ENCODE results near the gene DERL3.

The DERL3 gene

DNA sequence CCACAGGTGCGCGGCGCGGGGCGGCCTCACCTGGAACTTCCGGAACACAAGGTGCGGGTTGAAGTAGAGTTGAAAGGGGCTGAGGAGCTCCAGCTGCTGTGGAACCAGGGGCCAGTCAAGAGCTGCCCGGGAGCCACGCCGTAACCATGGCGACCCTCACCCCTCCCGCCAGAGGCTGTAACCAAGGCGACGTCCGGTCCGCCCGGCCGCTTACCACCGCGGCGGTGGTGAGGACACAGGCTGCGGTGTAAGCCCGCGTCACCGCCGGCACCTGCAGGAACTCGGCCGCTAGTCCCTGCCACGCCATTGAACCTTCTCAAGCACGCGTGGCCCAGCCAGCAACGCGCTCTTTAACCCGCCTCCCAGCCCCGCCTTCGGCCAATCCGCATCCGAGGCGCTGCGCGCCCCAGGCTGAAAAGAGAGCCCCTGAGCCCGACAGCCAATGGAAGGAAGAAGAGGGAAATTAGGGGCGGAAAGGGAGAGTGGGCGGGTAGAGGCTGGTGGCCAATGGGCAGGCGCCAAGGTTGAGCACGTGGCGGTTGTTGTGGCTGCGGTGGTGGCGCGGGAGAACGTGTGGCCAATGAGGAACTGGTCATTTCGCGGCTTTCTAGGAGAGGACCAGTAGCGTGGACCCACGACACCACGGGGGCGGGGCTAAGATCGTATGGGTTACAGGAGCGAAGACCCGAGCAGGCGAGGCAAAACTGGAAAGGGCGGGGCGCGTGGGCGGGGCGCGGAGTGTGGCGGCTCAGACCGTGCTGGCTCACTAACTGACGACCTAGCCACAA, at the start of gene DERL3:
Gene DERL3, minus strand, starts transcription at position 326 of the 788 bp plus-strand sequence. Its CDS starts 19 bp downstream, at position 307.
- TF ChIP-seq, protein P1, sequence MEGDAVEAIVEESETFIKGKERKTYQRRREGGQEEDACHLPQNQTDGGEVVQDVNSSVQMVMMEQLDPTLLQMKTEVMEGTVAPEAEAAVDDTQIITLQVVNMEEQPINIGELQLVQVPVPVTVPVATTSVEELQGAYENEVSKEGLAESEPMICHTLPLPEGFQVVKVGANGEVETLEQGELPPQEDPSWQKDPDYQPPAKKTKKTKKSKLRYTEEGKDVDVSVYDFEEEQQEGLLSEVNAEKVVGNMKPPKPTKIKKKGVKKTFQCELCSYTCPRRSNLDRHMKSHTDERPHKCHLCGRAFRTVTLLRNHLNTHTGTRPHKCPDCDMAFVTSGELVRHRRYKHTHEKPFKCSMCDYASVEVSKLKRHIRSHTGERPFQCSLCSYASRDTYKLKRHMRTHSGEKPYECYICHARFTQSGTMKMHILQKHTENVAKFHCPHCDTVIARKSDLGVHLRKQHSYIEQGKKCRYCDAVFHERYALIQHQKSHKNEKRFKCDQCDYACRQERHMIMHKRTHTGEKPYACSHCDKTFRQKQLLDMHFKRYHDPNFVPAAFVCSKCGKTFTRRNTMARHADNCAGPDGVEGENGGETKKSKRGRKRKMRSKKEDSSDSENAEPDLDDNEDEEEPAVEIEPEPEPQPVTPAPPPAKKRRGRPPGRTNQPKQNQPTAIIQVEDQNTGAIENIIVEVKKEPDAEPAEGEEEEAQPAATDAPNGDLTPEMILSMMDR (IDR thresholded peaks at IDR 0.05; ENCODE audit: low read depth, low read length), result no peak
- peak within 1 kb of the TSS; percentile 39 for H3K4me3 ChIP-seq (ENCODE audit: low read depth, low read length)

DNA sequence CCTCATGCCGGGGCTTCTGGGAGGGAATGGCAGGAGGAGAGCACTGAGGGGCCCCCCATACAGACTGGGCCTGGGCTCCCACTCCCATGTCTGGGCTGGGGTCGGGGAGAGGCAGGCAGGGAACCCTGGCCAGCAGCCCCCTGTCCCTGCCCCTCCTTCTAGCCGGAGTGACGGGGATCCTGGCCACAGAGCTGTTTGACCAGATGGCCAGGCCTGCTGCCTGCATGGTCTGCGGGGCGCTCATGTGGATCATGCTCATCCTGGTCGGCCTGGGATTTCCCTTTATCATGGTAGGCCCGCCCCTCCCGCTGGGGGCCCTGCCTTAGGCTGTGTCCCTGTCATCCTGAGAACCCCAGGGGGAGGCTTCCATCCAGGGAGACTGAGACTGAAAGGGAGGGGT, 45.3 kb upstream of the DERL3 start:
- TF ChIP-seq, protein P1 (IDR thresholded peaks at IDR 0.05; ENCODE audit: low read depth, low read length), result no peak
- H3K4me3 ChIP-seq (ENCODE audit: low read depth, low read length), result no peak overlapping the region

DNA sequence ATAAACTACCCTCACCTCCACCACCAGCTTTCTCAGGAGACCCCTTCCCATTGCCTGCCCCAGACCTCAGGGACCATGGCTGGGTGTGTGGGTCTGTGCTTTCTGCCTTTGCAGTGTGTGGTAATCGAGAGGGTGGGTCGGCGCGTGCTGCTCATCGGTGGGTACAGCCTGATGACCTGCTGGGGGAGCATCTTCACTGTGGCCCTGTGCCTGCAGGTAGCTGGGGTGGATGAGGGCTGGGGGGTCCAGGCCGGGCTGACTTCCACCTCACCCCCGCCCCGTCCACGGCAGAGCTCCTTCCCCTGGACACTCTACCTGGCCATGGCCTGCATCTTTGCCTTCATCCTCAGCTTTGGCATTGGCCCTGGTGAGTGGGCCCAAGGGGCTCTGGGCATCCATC, 44.9 kb upstream of the DERL3 start:
- TF ChIP-seq, protein P1 (IDR thresholded peaks at IDR 0.05; ENCODE audit: low read depth, low read length), result no peak
- no peak overlapping the region for H3K4me3 ChIP-seq (ENCODE audit: low read depth, low read length)

DNA sequence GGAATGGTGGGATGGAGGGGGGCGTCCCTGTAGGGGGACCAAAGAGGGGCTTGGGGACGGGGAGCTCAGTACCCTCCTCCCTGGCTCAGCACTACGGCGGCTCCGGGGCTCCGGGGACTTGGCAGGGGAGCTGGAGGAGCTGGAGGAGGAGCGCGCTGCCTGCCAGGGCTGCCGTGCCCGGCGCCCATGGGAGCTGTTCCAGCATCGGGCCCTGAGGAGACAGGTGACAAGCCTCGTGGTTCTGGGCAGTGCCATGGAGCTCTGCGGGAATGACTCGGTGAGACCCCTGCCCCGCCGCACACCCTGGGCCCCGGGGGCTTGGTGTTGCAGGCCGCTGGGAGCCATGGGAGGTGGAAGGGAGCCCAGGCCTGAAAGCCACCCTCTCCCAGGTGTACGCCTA, 43.6 kb upstream of the DERL3 start:
- TF ChIP-seq, protein P1 (IDR thresholded peaks at IDR 0.05; ENCODE audit: low read depth, low read length), result no peak
- no peak overlapping the region for H3K4me3 ChIP-seq (ENCODE audit: low read depth, low read length)

DNA sequence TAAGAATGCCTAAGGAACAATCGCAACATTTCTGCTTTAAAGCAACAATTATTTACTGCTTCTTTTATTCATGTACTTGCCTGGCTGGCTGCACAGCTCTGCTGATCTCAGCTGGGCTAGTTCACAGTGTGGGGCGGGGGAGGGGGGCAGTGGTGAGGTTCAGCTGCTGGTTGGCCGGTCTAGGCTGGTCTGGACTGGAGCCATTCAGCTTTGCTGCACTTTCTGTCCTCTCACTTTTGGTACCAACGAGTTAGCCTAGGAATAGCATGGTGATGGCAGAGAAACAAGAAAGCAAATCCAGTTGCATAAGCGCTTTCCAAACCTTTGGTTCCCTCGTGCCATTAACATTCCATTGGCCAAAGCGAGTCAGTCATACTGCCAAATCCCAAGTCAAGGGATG, 39.4 kb upstream of the DERL3 start:
- no peak overlapping the region for H3K4me3 ChIP-seq (ENCODE audit: low read depth, low read length)
- TF ChIP-seq, protein P1 (IDR thresholded peaks at IDR 0.05; ENCODE audit: low read depth, low read length), result no peak

DNA sequence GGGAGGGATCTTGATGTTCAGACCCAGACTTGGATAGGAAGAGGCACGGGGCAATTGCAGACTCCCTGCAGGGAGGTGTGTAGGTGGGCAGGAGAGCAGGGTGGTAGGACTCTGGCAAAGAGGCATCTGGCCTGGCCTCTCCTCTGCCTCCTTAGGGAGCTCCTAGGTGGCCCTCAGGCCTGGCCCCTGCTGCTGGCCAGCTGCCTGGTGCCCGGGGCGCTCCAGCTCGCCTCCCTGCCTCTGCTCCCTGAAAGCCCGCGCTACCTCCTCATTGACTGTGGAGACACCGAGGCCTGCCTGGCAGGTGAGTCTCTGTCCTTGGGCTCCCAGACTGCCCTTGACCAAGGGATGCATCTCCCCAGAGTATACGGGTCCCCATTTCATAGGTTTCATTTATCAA, 38.8 kb upstream of the DERL3 start:
- H3K4me3 ChIP-seq (ENCODE audit: low read depth, low read length), result no peak overlapping the region
- TF ChIP-seq, protein P1 (IDR thresholded peaks at IDR 0.05; ENCODE audit: low read depth, low read length), result no peak

DNA sequence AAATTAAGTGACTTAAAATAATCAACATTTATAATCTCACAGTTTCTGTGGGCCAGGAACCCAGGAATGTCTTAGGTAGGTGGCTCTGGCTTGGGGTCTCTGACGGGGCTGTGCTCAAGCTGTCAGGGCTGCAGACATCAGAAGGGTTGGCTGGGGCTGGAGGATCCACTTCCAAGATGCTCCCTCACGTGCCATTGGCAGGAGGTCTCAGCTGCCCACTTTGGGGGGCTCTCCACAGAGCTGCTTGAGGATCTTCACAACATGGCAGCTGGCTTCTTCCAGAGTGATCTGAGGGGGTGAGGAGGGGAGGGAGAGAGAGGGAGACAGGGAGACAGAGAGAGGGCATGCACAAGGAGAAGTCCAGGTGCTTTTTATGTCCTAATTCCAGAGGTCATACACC, 37.0 kb upstream of the DERL3 start:
- TF ChIP-seq, protein P1 (IDR thresholded peaks at IDR 0.05; ENCODE audit: low read depth, low read length), result no peak
- H3K4me3 ChIP-seq (ENCODE audit: low read depth, low read length), result no peak overlapping the region

All from WI38 (cell line).